ENCODE data around the gene BICD1. TPM values are rescaled to one million over a fixed set of nuclear protein-coding genes. Genes with fewer than 3 reads are reported as not detected.

BICD1 gene
- total RNA-seq, 6 experiments from 2014 or later, result 1.0 to 4.9 (median 2.1) TPM

DNA sequence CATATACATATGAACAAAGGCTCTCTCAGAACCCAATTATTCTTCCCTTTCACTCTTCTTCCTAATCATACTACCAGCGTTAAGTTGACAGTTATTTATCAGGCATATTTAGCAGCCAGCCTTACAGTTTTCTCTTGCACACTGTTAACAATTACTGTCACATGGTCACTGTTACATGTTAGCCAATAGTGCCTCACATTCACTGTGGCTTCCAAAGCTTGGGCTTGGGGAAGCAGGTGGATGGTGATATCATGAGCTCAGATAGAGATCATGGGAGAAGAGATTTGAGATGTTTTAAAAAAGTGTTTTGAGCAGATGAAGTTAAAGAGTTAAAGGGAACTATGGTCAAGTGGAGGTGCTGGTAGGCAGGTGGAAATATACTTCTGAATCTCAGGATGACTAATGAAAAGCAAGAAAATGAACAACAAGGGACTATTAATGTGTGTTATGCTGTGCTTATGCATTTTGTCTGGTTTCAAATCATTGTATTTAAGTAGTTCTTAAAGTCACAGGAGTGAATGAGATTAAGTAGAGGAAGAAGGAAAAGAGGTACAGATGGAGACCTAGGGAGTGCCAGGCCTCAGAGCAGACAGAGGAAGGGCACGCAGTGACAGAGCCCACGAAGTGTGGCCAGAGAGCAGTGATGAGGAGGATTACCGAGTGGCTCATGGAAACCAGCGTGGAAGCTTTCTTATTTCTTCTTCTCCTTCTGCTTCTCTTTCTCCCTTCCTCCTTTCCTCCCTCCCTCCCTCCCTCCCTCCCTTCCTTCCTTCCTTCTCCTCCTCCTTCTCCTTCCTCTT lies 39.6 kb downstream of the BICD1 start:
- ATAC-seq (no peak), DNase-seq (no peak)
- no peak for TF ChIP-seq POLR2A (IDR thresholded peaks at IDR 0.05)
- TF ChIP-seq, protein P1, sequence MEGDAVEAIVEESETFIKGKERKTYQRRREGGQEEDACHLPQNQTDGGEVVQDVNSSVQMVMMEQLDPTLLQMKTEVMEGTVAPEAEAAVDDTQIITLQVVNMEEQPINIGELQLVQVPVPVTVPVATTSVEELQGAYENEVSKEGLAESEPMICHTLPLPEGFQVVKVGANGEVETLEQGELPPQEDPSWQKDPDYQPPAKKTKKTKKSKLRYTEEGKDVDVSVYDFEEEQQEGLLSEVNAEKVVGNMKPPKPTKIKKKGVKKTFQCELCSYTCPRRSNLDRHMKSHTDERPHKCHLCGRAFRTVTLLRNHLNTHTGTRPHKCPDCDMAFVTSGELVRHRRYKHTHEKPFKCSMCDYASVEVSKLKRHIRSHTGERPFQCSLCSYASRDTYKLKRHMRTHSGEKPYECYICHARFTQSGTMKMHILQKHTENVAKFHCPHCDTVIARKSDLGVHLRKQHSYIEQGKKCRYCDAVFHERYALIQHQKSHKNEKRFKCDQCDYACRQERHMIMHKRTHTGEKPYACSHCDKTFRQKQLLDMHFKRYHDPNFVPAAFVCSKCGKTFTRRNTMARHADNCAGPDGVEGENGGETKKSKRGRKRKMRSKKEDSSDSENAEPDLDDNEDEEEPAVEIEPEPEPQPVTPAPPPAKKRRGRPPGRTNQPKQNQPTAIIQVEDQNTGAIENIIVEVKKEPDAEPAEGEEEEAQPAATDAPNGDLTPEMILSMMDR (IDR thresholded peaks at IDR 0.05), result no peak
- intact Hi-C loops (cut with DNase I), result no loop called here
- WGBS (ENCODE audit: insufficient coverage, low coverage, low lambda C conversion rate, missing lambda C conversion rate), result 57% methylated on average over 4 of the region's 5 CpGs
- no peak overlapping the region for H3K27ac ChIP-seq
- no peak overlapping the region for H3K4me3 ChIP-seq
- no peaks in the 10 kb centered on the region for H3K36me3 ChIP-seq
- no peaks in the 10 kb centered on the region for H3K27me3 ChIP-seq
- no peaks in the 10 kb centered on the region for H3K9me3 ChIP-seq
- no peaks in the 10 kb centered on the region for H3K4me1 ChIP-seq

DNA sequence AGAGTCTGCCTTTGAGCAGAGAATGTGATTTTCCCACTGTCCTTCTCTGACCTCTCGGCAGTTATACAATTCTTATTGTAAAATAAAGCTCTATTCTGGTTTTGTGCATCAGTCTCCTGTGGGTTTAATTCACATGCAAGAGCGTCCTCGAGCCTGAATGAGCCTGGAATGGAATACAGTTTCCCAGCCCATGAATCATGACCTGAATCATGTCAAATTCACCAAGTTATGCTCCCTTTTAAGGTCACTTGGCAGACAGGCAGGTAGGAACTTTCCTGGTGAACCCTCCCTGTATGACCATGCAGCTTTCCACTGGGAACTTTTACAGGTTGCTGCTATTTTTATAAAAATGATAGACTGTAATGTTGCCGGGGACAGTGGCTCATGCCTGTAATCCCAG lies 41.7 kb downstream of the BICD1 start:
- ATAC-seq (no peak), DNase-seq (no peak)
- Histone ChIP-seq H3K4me1 (no peaks in the 10 kb centered on the region), H3K36me3 (no peaks in the 10 kb centered on the region), H3K4me3 (no peak overlapping the region), H3K27ac (no peak overlapping the region), H3K9me3 (no peaks in the 10 kb centered on the region), H3K27me3 (no peaks in the 10 kb centered on the region)
- intact Hi-C loops (cut with DNase I), result no loop called here
- WGBS (ENCODE audit: insufficient coverage, low coverage, low lambda C conversion rate, missing lambda C conversion rate), result 92% methylated on average over 4 of the region's 4 CpGs
- no peak for TF ChIP-seq POLR2A (IDR thresholded peaks at IDR 0.05)
- TF ChIP-seq, protein P1 (IDR thresholded peaks at IDR 0.05), result no peak

DNA sequence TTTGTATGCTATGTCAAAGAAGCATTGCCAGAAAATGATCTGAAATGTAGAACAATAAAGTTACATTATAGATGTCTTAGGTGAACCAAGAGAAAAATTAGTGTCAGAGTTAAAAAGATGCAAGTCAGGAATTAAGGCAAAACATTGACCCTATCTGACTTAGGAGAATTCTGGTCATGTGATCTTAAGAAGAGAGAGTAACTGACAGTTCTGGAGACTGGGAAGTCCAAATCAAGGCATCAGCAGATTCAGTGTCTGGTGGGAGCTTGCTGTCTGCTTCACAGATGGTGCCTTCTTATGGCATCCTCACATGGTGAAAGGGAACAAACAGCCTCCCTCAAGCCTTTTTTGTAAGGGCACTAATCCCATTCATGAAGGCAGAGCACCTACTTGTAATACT lies 42.8 kb downstream of the BICD1 start:
- no peaks in the 10 kb centered on the region for H3K36me3 ChIP-seq
- no peaks in the 10 kb centered on the region for H3K4me1 ChIP-seq
- no peak overlapping the region for H3K4me3 ChIP-seq
- H3K9me3 ChIP-seq, result no peaks in the 10 kb centered on the region
- DNase-seq (no peak), ATAC-seq (no peak)
- intact Hi-C loops (cut with DNase I), result no loop called here
- TF ChIP-seq POLR2A (IDR thresholded peaks at IDR 0.05), result no peak
- TF ChIP-seq, protein P1 (IDR thresholded peaks at IDR 0.05), result no peak
- no peak overlapping the region for H3K27ac ChIP-seq
- no peaks in the 10 kb centered on the region for H3K27me3 ChIP-seq

DNA sequence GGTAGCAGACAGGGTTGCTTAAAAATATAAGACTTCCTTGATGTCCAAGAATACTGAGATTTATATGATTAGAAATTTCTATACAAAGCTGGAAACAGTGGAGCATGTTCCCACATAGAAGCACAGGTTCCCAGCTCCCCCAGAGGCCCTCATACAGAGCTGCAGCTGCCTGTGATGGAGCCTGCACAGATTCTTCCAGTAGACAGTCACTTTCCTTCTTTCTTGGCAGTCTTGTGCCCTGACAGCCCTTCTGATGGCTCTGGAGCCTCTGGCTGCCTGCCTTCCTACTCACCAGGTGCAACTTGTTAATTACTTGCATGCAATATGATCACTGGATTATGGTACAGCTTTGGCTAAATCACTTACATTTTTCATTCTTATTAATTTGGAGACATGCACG lies 44.4 kb downstream of the BICD1 start:
- H3K27ac ChIP-seq, result no peak overlapping the region
- H3K4me1 ChIP-seq, result no peaks in the 10 kb centered on the region
- intact Hi-C loops (cut with DNase I), result no loop called here
- WGBS (ENCODE audit: insufficient coverage, low coverage, low lambda C conversion rate, missing lambda C conversion rate), result 100% methylated on average over 1 of the region's 1 CpG
- H3K27me3 ChIP-seq, result no peaks in the 10 kb centered on the region
- no peaks in the 10 kb centered on the region for H3K36me3 ChIP-seq
- H3K9me3 ChIP-seq, result no peaks in the 10 kb centered on the region
- ATAC-seq (no peak), DNase-seq (no peak)
- no peak overlapping the region for H3K4me3 ChIP-seq
- TF ChIP-seq, protein P1 (IDR thresholded peaks at IDR 0.05), result no peak
- TF ChIP-seq POLR2A (IDR thresholded peaks at IDR 0.05), result no peak

DNA sequence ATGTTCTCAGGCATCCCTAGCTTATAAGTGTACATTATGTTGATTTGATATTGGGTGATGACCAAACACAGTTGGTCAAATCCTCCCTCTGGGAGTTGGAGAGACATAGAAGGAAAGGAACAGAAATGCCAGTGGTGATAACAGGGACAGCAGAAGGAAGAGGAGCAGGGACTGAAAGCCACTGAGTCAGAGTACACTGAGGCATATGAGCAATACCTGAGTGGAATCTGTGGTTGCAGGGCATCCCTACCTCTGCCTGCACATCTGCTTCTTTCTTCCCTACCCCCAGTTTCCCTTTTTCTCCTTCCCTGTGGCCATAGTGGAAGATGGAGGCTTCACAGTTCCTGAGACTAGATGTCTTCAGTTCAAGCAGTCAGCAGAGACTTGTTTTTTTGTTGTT lies 44.9 kb downstream of the BICD1 start:
- Histone ChIP-seq H3K36me3 (no peaks in the 10 kb centered on the region), H3K4me3 (no peak overlapping the region), H3K4me1 (no peaks in the 10 kb centered on the region), H3K9me3 (no peaks in the 10 kb centered on the region), H3K27ac (no peak overlapping the region), H3K27me3 (no peaks in the 10 kb centered on the region)
- TF ChIP-seq POLR2A (IDR thresholded peaks at IDR 0.05), result no peak
- TF ChIP-seq, protein P1 (IDR thresholded peaks at IDR 0.05), result no peak
- ATAC-seq (no peak), DNase-seq (no peak)
- intact Hi-C loops (cut with DNase I), result no loop called here

Data from right lobe of liver (tissue), 6 donors.